NCI-H128 (cell line): ENCODE measurements around the gene COL16A1.

Experiments
- DNase-seq: peaks from one replicate; lab custom pipeline; 2025; ENCODE audit not compliant: unreplicated experiment; lab: John Stamatoyannopoulos, UW

COL16A1 gene

DNA sequence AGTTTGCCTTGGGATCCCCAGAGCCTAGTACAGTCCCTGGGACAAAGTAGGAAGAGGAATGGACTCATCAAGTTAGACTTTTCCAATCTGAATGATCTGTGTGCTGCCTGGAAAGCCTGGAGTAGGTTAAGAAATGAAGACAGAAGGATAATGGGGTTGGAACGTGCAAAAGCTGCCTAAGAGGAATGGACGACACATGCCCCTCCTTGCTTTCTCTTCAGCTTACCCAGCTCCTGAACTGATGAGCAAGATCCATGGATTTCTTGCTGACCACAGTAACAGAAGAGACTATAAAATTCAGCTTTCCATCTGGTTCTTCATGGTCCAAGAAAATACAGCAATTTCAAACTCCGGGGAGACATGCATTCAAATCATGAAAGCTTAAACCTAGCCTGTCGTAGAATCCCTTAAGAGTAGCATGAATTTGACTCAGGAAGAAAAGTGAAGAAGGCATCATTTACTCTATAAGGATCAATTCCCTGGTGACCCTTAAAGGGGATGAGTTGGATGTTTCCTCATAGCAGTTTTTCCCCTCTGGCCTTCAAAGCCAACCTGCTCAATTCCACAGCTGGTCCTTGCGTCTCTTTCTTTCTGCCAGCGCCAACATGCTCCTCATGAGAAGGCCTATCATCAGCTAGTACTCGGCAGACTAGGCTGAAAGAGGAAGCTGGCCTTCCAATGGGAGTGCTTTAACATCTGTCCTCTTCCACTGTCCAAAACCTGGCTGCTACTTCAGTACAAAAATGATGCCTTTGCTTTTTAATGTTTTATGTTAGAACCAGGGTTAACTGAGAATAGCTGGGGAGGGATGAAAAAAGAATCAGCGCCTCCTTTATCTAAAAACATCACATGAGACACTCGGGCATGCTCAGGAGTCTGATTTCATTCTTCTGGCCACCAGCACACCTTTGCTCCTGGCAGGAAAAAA lies 53.4 kb downstream of the COL16A1 start:
- no peak for DNase-seq

DNA sequence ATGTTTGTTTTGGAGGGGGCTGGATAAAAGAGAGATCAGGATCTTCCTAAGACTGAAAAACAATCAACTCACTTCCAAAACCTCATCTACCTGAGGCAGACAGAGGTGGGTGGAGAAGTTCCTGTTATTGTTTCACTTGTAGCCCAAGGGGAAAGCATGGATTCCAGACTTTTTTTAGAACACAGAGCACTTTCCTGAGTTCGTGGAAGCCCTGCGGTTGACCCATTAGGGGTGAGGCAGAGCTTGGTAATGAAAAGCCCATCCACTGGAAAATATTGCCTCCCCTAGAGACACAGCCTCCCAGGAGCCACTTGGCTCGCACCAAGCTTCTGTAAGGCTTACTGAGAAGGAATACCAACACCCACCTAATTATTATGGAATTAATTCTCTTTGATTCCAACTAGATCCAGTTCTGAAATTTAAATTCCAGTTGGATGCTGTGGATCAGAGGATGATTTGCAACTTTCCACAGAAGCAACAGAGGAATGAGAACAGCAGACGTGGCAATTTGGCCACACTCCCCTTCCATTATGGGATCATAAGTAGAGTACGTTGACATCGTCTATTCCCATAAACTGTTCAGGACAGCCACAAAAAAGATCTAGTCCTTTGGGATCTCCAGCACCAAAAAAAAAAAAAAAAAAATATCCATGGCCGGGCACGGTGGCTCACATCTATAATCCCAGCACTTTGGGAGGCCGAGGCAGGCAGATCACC lies 55.0 kb downstream of the COL16A1 start:
- no peak for DNase-seq

- DNase-seq, result no peak
Measured at GRCh38 chr1:31648190-31648589, 55.6 kb downstream of the COL16A1 start.

GRCh38 chr1:31647106-31647505 lies 56.7 kb downstream of the COL16A1 start:
- no peak for DNase-seq

- no peak for DNase-seq
Measured at GRCh38 chr1:31646259-31646960, 57.4 kb downstream of the COL16A1 start.

DNA sequence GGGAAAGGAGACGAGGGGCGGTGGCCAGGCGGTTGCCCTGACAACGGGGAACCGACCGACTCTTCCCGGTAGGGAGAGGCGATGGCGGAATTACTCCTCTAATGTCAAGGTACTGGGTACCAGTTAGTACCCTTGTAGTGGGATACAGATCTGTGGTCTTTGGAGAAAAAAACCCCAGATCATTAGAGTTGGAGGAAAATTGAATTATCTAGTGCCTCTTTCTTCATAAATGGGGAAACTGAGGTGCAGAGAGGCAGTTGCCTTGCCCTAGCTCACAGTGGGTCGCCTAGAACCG lies 58.6 kb downstream of the COL16A1 start:
- no peak for DNase-seq

GRCh38 chr1:31644560-31645273 lies 59.1 kb downstream of the COL16A1 start, which contains the start of gene PEF1:
PEF1 (minus strand) TSS chr1:31644876; CDS start chr1:31644864, 12 bp downstream.
- DNase-seq, result peak; percentile 99

- DNase-seq, result no peak
Measured at GRCh38 chr1:31643976-31644559, 59.7 kb downstream of the COL16A1 start.

DNA sequence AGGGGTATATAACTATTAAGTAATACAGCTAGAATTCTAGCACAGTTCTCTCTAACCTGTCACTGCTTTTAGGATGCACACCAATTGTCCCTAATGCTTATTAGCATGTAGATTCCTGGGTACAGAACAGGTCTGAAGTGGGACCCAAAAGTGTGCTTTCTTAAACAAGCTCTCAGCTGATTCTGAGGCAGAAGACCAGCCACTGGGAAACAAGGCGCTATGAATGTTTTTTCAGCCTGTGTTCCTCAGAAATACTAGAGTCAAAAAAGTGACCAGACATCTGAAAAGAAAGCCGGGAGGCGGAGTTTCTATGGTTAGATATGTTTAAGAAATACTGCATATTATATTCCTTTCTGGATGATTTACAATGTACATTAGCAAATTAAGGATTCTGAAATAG lies 60.9 kb downstream of the COL16A1 start:
- DNase-seq, result no peak

DNA sequence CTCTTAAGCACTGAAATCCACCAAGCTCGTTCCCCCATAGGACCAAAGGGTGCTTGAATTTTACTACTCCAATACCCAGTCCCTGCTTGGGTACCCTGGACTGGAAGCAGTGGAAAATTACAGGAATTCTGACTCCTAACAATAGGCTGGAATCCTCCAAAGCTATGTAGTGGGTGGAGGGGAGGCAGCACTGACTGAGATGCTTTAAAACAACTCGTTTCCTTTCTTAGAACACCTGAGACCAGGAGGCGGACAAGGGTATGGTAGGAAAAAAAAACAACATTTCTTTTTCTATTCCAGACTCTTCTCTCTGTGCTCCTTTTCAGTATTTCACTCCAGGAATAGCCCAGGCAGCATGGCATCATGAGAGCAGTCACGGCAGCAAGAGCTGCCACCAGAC lies 61.5 kb downstream of the COL16A1 start:
- no peak for DNase-seq

GRCh38 chr1:31640964-31641363 lies 62.9 kb downstream of the COL16A1 start:
- DNase-seq, result no peak

GRCh38 chr1:31640179-31640578 lies 63.6 kb downstream of the COL16A1 start:
- no peak for DNase-seq

- no peak for DNase-seq
Measured at GRCh38 chr1:31639543-31639942, 64.3 kb downstream of the COL16A1 start.

DNA sequence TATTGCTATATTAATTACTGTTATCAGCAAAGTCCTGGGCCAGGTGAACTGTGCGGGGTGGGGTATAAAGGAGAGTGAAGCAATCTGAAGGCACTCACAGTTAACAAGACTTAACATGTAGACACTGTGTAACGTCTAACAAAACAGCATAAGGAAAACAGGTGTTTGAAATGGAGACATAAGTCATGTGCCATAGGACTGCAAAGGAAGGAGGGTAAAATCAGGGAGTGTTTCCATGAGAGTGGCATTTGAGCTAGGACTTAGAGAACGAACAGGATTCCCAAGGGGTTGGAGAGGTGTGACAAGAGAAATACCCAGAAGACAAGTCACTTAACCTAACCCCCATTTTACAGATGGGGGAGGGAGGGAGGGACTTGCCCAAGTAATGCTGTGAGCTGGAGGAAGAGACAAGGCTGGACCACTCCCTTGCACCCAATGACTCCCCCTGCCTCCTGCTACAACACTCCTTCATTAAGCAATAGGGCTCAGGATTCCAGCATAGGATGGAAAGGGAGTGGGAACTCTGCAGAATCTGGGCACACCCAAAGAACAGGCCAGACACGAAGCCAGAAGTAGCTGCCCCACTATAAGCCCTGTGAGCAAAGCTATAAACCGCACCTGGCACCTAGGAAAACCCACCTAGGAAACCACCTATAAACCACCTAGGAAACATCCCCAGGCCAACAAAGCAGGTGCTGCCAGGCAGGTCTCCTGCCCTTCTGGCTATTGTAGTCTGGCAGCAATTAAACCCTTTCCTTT lies 65.7 kb downstream of the COL16A1 start:
- DNase-seq, result no peak

- DNase-seq, result no peak
Measured at GRCh38 chr1:31633117-31633516, 70.7 kb downstream of the COL16A1 start.

- no peak for DNase-seq
Measured at GRCh38 chr1:31632649-31633048, 71.2 kb downstream of the COL16A1 start.

DNA sequence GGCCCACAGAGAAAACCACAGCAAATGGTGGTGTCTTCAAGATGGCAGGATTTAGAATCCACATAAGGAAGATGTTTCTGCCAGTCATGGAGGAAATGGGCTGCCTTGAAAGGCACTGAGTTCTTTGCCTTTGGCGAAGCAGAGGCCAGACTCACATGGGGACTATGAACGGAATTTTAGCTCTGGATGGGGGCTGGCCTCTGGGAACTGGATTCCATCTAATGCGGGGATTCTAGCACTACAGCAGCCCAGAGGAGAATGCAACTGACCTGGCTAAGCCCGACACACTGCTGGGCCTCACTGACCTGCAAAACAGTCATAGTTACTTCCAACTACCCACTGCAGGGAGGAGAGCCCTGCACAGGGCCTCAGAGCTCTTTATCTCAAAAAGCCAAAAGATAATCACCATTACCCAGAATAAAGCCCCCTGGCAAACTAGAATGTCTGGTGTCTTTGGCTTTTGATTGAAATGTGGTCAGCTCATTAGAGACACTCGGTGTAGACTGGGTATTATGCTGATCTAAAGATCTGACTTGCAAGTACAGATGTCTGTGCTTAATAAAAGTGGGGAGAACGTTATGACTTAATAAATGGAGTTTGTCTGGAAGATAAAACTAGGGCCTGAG lies 74.8 kb downstream of the COL16A1 start:
- DNase-seq, result no peak

- DNase-seq, result no peak
Measured at GRCh38 chr1:31627930-31628559, 75.8 kb downstream of the COL16A1 start.

DNA sequence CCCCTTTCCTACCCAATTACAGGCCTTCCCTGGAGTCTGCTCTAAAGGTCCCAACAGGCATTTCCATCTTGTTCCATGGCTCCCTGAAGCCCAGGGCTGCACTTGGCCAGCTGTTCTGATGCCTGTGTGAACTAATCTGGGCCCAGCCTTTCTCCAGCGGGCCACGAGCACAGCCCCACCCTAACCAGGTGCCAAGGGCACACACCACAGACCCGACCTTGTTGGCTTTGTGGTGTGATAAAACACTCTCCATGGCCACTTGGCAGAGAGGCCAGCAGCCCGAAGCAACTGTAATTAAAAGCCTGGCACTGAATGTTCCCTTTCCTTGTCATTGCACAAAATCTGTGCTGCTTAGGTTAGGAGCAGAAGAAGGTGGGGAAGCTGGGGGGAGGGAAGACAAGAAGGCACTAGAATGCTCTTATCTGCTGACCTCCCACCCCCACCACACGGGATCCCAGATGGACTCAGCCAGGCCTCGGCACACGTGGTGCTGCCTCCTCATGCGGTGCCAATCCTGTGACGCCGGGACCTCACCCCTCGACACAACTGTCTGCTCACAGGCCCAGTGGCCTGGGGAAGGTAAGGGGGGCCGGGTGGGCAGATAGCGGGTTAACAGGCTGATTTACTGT lies 76.4 kb downstream of the COL16A1 start:
- no peak for DNase-seq
